HepG2 (cell line): ENCODE data around the gene SSNA1. TPM values are rescaled to one million over a fixed set of nuclear protein-coding genes. Genes with fewer than 3 reads are reported as not detected.

Experiments
- ATAC-seq: fragments of 200-7000 bp; cut with Tn5 transposase; 3 replicates; pipeline ENCODE4 v1.9.1; 2020; ENCODE audit warnings: mild to moderate bottlenecking, moderate library complexity
- BruUV-seq: library from RNA; stranded (reverse); fragments of 400-500 nt; replicated peaks from 2 replicates; lab custom pipeline; 2021; lab: Mats Ljungman, UMichigan
- CTCF ChIA-PET: fragments of 300-600 bp; formaldehyde crosslinking; extraction: SDS; loops from one replicate; lab custom pipeline; 2021; ENCODE audit warnings: low total read pairs, inconsistent platforms, low intra/inter-chr PET ratio; lab: Yijun Ruan, JAX
- POLR2A ChIA-PET: fragments of 350-600 bp; sonication (Branson Sonifier 250); formaldehyde crosslinking; loops from one replicate; lab custom pipeline; 2020; ENCODE audit warnings: antibody characterized with exemption, inconsistent platforms; lab: Yijun Ruan, JAX
- DNase-seq: peaks from one replicate; pipeline ENCODE4 v3.0.0-alpha.2; 2015; ENCODE audit warnings: low spot score
- FAIRE-seq: peaks from 3 replicates; lab custom pipeline; 2011; peaks lifted over from hg19 to GRCh38; lab: Jason Lieb, UNC
- H2AFZ ChIP-seq: one replicate; pipeline ENCODE4 v1.6.1; 2011; ENCODE audit warnings: low read length, inconsistent platforms
- H3K27ac ChIP-seq: fragments of 300-600 bp; 3 replicates; pipeline ENCODE4 v1.8.0; 2011; ENCODE audit warnings: mixed run types, mild to moderate bottlenecking, mixed read lengths, low read length, inconsistent platforms; ENCODE audit not compliant: insufficient read depth; ENCODE audit errors: extremely low read length
- H3K27me3 ChIP-seq, 2 experiments: fragments of 200-600 bp in 1 of 2; 2 replicates in 1 of 2; 3 replicates in 1 of 2; pipeline versions ENCODE4 v1.6.0 to v1.8.0; 2011; ENCODE audit warnings: low read length in 2 of 2, mild to moderate bottlenecking in 2 of 2, moderate library complexity in 2 of 2, inconsistent platforms in 1 of 2; ENCODE audit not compliant: insufficient read depth in 2 of 2, control insufficient read depth in 1 of 2
- H3K36me3 ChIP-seq, 2 experiments: fragments of 200-600 bp in 1 of 2; replicated peaks in 1 of 2; 2 replicates in 1 of 2; 3 replicates in 1 of 2; pipeline versions ENCODE4 v1.5.1 to v1.8.0; 2011; ENCODE audit warnings: low read length in 2 of 2, inconsistent platforms in 1 of 2; ENCODE audit not compliant: insufficient read depth in 2 of 2, control insufficient read depth in 1 of 2
- H3K4me1 ChIP-seq: 2 replicates; pipeline ENCODE4 v1.5.1; 2012; ENCODE audit warnings: low read length, inconsistent platforms; ENCODE audit not compliant: insufficient read depth
- H3K4me2 ChIP-seq: 2 replicates; pipeline ENCODE4 v1.6.0; 2011; ENCODE audit warnings: low read depth, low read length, inconsistent platforms
- H3K4me3 ChIP-seq, 3 experiments: fragments of 200-600 bp in 1 of 3; sonication (generic), shearing (Covaris generic) in 1 of 3; replicated peaks in 1 of 3; 2 replicates each; pipeline ENCODE4 v1.5.1; 2011 to 2016; ENCODE audit warnings: low read length in 3 of 3, inconsistent platforms in 2 of 3, low read depth in 2 of 3, mild to moderate bottlenecking in 2 of 3, control low read depth in 1 of 3, mixed read lengths in 1 of 3; ENCODE audit not compliant: insufficient read depth in 1 of 3
- H3K79me2 ChIP-seq: one replicate; pipeline ENCODE4 v1.6.1; 2011; ENCODE audit warnings: low read length, inconsistent platforms; ENCODE audit not compliant: insufficient read depth
- H3K9ac ChIP-seq: 2 replicates; pipeline ENCODE4 v1.6.0; 2011; ENCODE audit warnings: mild to moderate bottlenecking, low read depth, low read length, inconsistent platforms; ENCODE audit not compliant: insufficient read depth
- H3K9me3 ChIP-seq: 2 replicates; pipeline ENCODE4 v1.5.1; 2012; ENCODE audit warnings: mild to moderate bottlenecking, low read length
- H4K20me1 ChIP-seq: 2 replicates; pipeline ENCODE4 v1.6.0; 2011; ENCODE audit warnings: inconsistent platforms, mild to moderate bottlenecking, low read length, moderate library complexity; ENCODE audit not compliant: insufficient read depth
- MAFF ChIP-seq: IDR thresholded peaks from 2 replicates; pipeline ENCODE4 v1.6.1; 2011; ENCODE audit warnings: low read depth, low read length, improper control_type of control experiment
- MED8 ChIP-seq: sonication (generic); formaldehyde crosslinking; IDR thresholded peaks from 2 replicates; pipeline ENCODE4 v1.8.1; 2023; ENCODE audit warnings: mild to moderate bottlenecking, missing genetic modification reagents; ENCODE audit not compliant: insufficient replicate concordance
- RBFOX2 ChIP-seq: fragments of 200-400 bp; formaldehyde crosslinking; IDR thresholded peaks from 2 replicates; pipeline ENCODE4 v1.6.1; 2017; ENCODE audit warnings: low read depth, mild to moderate bottlenecking, low read length
- U2AF2 ChIP-seq: fragments of 200-400 bp; formaldehyde crosslinking; IDR thresholded peaks from 2 replicates; pipeline ENCODE4 v1.6.1; 2017; ENCODE audit warnings: low read depth, mild to moderate bottlenecking, low read length
- ZNF281 ChIP-seq: sonication (generic); formaldehyde crosslinking; IDR thresholded peaks from 2 replicates; pipeline ENCODE4 v1.4.0; 2020; ENCODE audit warnings: missing genetic modification reagents, borderline replicate concordance
- WGBS: methylation state at CpG from one replicate; pipeline ENCODE4 v1.1.6; 2017; ENCODE audit warnings: low lambda C conversion rate; 5-methylcytosine and 5-hydroxymethylcytosine counted together
- in situ Hi-C: cut with HindIII; loops from 2 replicates; pipeline ENCODE4 v1.10.0; 2017; ENCODE audit warnings: low pct_unique_long_range_greater_than_20kb; ENCODE audit not compliant: extremely low pct_ligation_motif_present
- intact Hi-C: fragments of 100-400 bp; cut with micrococcal nuclease; formaldehyde crosslinking; loops from one replicate; pipeline ENCODE4 v1.10.0; 2022; ENCODE audit not compliant: unreplicated experiment
- polyA plus RNA-seq, 8 experiments: library from polyadenylated mRNA; depleted of rRNA in 3 of 8; stranded (reverse) in 7 of 8; unstranded in 1 of 8; fragments of >200 nt; fragmentation: Illumina TruSeq in 4 of 8; extraction: Trizol in 4 of 8; gene quantifications; 2 replicates each; pipeline versions ENCODE4 v1.2.1 to v1.2.3, GENCODE V29; 2011 to 2016; ENCODE audit warnings: low read depth in 4 of 8, missing spikeins in 1 of 8, mixed read lengths in 1 of 8; ENCODE audit not compliant: insufficient read depth in 1 of 8
- total RNA-seq, 5 experiments: library from RNA; depleted of rRNA; stranded (reverse); fragments of >200 nt; fragmentation: Illumina TruSeq; extraction: Trizol; gene quantifications; 2 replicates each; pipeline ENCODE4 v1.2.3, GENCODE V29; 2016; ENCODE audit warnings: low read depth in 1 of 5

Gene SSNA1
- total and polyA plus RNA-seq, 2 of the 13 experiments (the other 11 are each of a cell fraction or from before 2014, with no cell fraction given), result 35.9 to 49.4 TPM

GRCh38 chr9:137158625-137159024 lies 29.9 kb upstream of the SSNA1 start:
- Histone ChIP-seq H3K79me2 (no peaks in the 10 kb centered on the region), H3K4me1 (no peaks in the 10 kb centered on the region), H3K4me3 (no peak overlapping the region), H2AFZ (no peak overlapping the region), H3K9ac (no peak overlapping the region), H3K9me3 (no peaks in the 10 kb centered on the region), H3K27ac (no peak overlapping the region), H4K20me1 (no peaks in the 10 kb centered on the region), H3K27me3 (peaks cover 13 to 66% of the 10 kb centered on the region in 2 experiments; a peak in 4 of 5 replicates), H3K36me3 (no peaks in the 10 kb centered on the region), H3K4me2 (no peak overlapping the region)
- POLR2A ChIA-PET, result no interaction called here
- CTCF ChIA-PET, result no interaction called here
- no CpG with 5 or more reads among the region's 4 CpGs for WGBS
- intact Hi-C loops (no loop called here), in situ Hi-C loops (no loop called here)
- TF ChIP-seq MED8, result no peak
- no peak for TF ChIP-seq RBFOX2
- TF ChIP-seq U2AF2, result no peak
- TF ChIP-seq MAFF, result no peak
- no peak for TF ChIP-seq ZNF281
- DNase-seq (no peak), ATAC-seq (no peak), FAIRE-seq (no peak)
- BruUV-seq, result no TSS peak
